HG02981 (cell line): Measurements from ENCODE around the gene CNN1.
"Not testable (repeated sequence)": the region's sequence is repeated elsewhere in the genome, so short reads cannot be mapped to it uniquely, and the experiment has no call there.

Experiments used
- ATAC-seq: cut with Tn5 transposase; IDR thresholded peaks from one replicate; pipeline ENCODE4 v1.9.1; 2021; ENCODE audit warnings: mild to moderate bottlenecking, moderate library complexity; ENCODE audit not compliant: unreplicated experiment

The CNN1 gene

GRCh38 chr19:11564082-11564807, 25.6 kb downstream of the CNN1 start:
- not testable (repeated sequence) for ATAC-seq

GRCh38 chr19:11565649-11565980, 27.0 kb downstream of the CNN1 start:
- ATAC-seq: not testable (repeated sequence)

- no peak for ATAC-seq
These were observed 27.5 kb downstream of the CNN1 start for GRCh38 chr19:11566164-11566563.

- no peak for ATAC-seq
These were observed 31.4 kb downstream of the CNN1 start for GRCh38 chr19:11570039-11570462.

- ATAC-seq: not testable (repeated sequence)
These were observed 34.7 kb downstream of the CNN1 start for GRCh38 chr19:11573354-11573753.

- not testable (repeated sequence) for ATAC-seq
These were observed 35.1 kb downstream of the CNN1 start for GRCh38 chr19:11573763-11574162.

- no peak for ATAC-seq
These were observed 36.0 kb downstream of the CNN1 start for GRCh38 chr19:11574689-11575088.

GRCh38 chr19:11576227-11576626, 37.6 kb downstream of the CNN1 start:
- no peak for ATAC-seq

- no peak for ATAC-seq
These were observed 39.0 kb downstream of the CNN1 start, which contains the start of gene ACP5 for GRCh38 chr19:11577451-11578257. TSS of gene ACP5 (minus strand) at chr19:11577645. CDS start at chr19:11577317, 328 bp downstream.

GRCh38 chr19:11578258-11579142, 39.8 kb downstream of the CNN1 start:
- no peak for ATAC-seq

GRCh38 chr19:11580116-11580515, 41.5 kb downstream of the CNN1 start:
- ATAC-seq: no peak

GRCh38 chr19:11581740-11582139, 43.1 kb downstream of the CNN1 start:
- peak; percentile 62 for ATAC-seq

GRCh38 chr19:11586331-11586730, 47.7 kb downstream of the CNN1 start:
- no peak for ATAC-seq

GRCh38 chr19:11587302-11587974, 48.8 kb downstream of the CNN1 start:
- ATAC-seq: no peak

- no peak for ATAC-seq
These were observed 49.5 kb downstream of the CNN1 start for GRCh38 chr19:11587975-11588631.

- ATAC-seq: no peak
These were observed 55.4 kb downstream of the CNN1 start for GRCh38 chr19:11594084-11594483.

- ATAC-seq: no peak
These were observed 57.5 kb downstream of the CNN1 start for GRCh38 chr19:11596156-11596555.

GRCh38 chr19:11597202-11598102, 58.8 kb downstream of the CNN1 start, which contains the start of gene ZNF627:
TSS of gene ZNF627 (plus strand) at chr19:11597483. CDS start at chr19:11597628, 145 bp downstream.
- peak; percentile 97 for ATAC-seq

- no peak for ATAC-seq
These were observed 59.4 kb downstream of the CNN1 start for GRCh38 chr19:11598103-11598483.
